GM23338 (cell line): ENCODE data around the gene TTLL3. TPM values are rescaled to one million over a fixed set of nuclear protein-coding genes. Genes with fewer than 3 reads are reported as not detected.

Experiments used
- ATAC-seq: fragments of 200-7000 bp; cut with Tn5 transposase; 3 replicates; pipeline ENCODE4 v1.9.1; 2020
- DNase-seq: peaks from one replicate; pipeline ENCODE4 v3.0.0-alpha.2; 2015; ENCODE audit warnings: low spot score
- H2AFZ ChIP-seq: fragments of 200-600 bp; sonication (generic); 2 replicates; pipeline ENCODE4 v1.8.0; 2016; ENCODE audit warnings: antibody characterized with exemption, mild to moderate bottlenecking, moderate library complexity
- H3F3A ChIP-seq: fragments of 200-600 bp; sonication (generic); replicated peaks from 2 replicates; pipeline ENCODE4 v1.8.0; 2017; ENCODE audit warnings: antibody characterized with exemption, mixed run types, low read depth
- H3K27ac ChIP-seq: fragments of 200-600 bp; sonication (generic); 2 replicates; pipeline ENCODE4 v1.6.1; 2016; ENCODE audit warnings: low read depth
- H3K27me3 ChIP-seq: fragments of 200-600 bp; sonication (generic); 2 replicates; pipeline ENCODE4 v1.8.0; 2016; ENCODE audit warnings: mild to moderate bottlenecking, mixed run types, moderate library complexity; ENCODE audit not compliant: insufficient read depth
- H3K36me3 ChIP-seq: fragments of 200-600 bp; sonication (generic); 2 replicates; pipeline ENCODE4 v1.8.0; 2016; ENCODE audit warnings: mild to moderate bottlenecking; ENCODE audit not compliant: insufficient read depth
- H3K4me1 ChIP-seq: fragments of 200-600 bp; sonication (generic); 2 replicates; pipeline ENCODE4 v1.8.0; 2016; ENCODE audit warnings: mild to moderate bottlenecking, moderate library complexity; ENCODE audit not compliant: insufficient read depth
- H3K4me2 ChIP-seq: fragments of 200-600 bp; sonication (generic); 2 replicates; pipeline ENCODE4 v1.7.1; 2017; ENCODE audit warnings: mixed run types
- H3K4me3 ChIP-seq: fragments of 200-600 bp; sonication (generic); 2 replicates; pipeline ENCODE4 v1.6.1; 2016; ENCODE audit warnings: mixed run types
- H3K79me2 ChIP-seq: fragments of 200-600 bp; sonication (generic); replicated peaks from 2 replicates; pipeline ENCODE4 v1.8.0; 2017; ENCODE audit warnings: mild to moderate bottlenecking; ENCODE audit not compliant: insufficient read depth
- H3K9me2 ChIP-seq: fragments of 200-600 bp; sonication (generic); 2 replicates; pipeline ENCODE4 v1.8.0; 2017; ENCODE audit not compliant: insufficient read depth
- H4K20me1 ChIP-seq: fragments of 200-600 bp; sonication (generic); replicated peaks from 2 replicates; pipeline ENCODE4 v1.8.0; 2017; ENCODE audit warnings: mild to moderate bottlenecking; ENCODE audit not compliant: insufficient read depth
- H3K27ac Mint-ChIP-seq: 2 replicates; pipeline ENCODE4 v1.8.0; 2020; ENCODE audit warnings: inconsistent platforms, mild to moderate bottlenecking, moderate library complexity, mixed read lengths
- H3K27me3 Mint-ChIP-seq: 3 replicates; pipeline ENCODE4 v1.8.0; 2022; ENCODE audit warnings: low read depth, mild to moderate bottlenecking, moderate library complexity, mixed read lengths, inconsistent platforms; ENCODE audit not compliant: insufficient read depth, poor library complexity
- H3K36me3 Mint-ChIP-seq: 3 replicates; pipeline ENCODE4 v1.8.0; 2021; ENCODE audit warnings: low read depth, mild to moderate bottlenecking, inconsistent platforms, moderate library complexity, mixed read lengths
- H3K4me1 Mint-ChIP-seq: 3 replicates; pipeline ENCODE4 v1.8.0; 2020; ENCODE audit warnings: mild to moderate bottlenecking, inconsistent platforms, mixed read lengths
- H3K4me3 Mint-ChIP-seq: 3 replicates; pipeline ENCODE4 v1.8.0; 2021; ENCODE audit warnings: moderate library complexity, mild to moderate bottlenecking, inconsistent platforms, mixed read lengths
- H3K9me3 Mint-ChIP-seq: 3 replicates; pipeline ENCODE4 v1.8.0; 2020; ENCODE audit warnings: moderate library complexity, mild to moderate bottlenecking, inconsistent platforms, mixed read lengths
- CREB1 ChIP-seq: fragments of 250-450 bp; sonication (Bioruptor Pico); IDR thresholded peaks from 2 replicates; pipeline ENCODE4 v1.5.0; 2020; ENCODE audit warnings: low read depth, mild to moderate bottlenecking, moderate library complexity
- CTCF ChIP-seq, 2 experiments: fragments of 200-600 bp in 1 of 2; sonication (generic) in 1 of 2; conservative IDR thresholded peaks; 2 replicates each; pipeline versions ENCODE4 v1.5.1 to v1.6.1; 2016 to 2017; ENCODE audit warnings: antibody characterized with exemption in 2 of 2, low read depth in 2 of 2, mild to moderate bottlenecking in 2 of 2, moderate library complexity in 1 of 2
- ETS1 ChIP-seq: IDR thresholded peaks from 2 replicates; pipeline ENCODE4 v1.6.1; 2016; ENCODE audit warnings: antibody characterized with exemption
- EZH2phosphoT487 ChIP-seq: fragments of 200-600 bp; sonication (generic); IDR thresholded peaks from one replicate; pipeline ENCODE4 v1.8.1; 2018; ENCODE audit warnings: antibody characterized with exemption; ENCODE audit not compliant: unreplicated experiment
- NANOG ChIP-seq: IDR thresholded peaks from 2 replicates; pipeline ENCODE4 v1.6.1; 2016; ENCODE audit warnings: antibody characterized with exemption, borderline replicate concordance
- STAT1 ChIP-seq: IDR thresholded peaks from one replicate; pipeline ENCODE4 v1.6.1; 2016; ENCODE audit warnings: antibody characterized with exemption; ENCODE audit not compliant: unreplicated experiment
- ZNF331 ChIP-seq: fragments of 250-450 bp; sonication (Bioruptor Pico); IDR thresholded peaks from 2 replicates; pipeline ENCODE4 v1.5.0; 2020; ENCODE audit warnings: low read depth, mild to moderate bottlenecking, moderate library complexity
- ZNF462 ChIP-seq: fragments of 250-450 bp; sonication (Bioruptor Pico); IDR thresholded peaks from 2 replicates; pipeline ENCODE4 v1.5.0; 2020; ENCODE audit warnings: mild to moderate bottlenecking, moderate library complexity
- polyA plus RNA-seq: library from polyadenylated mRNA; unstranded; fragments of >200 nt; fragmentation: Nextera tagmentation; extraction: Ambion mirVana; gene quantifications from 2 replicates; pipeline ENCODE4 v1.2.1, GENCODE V29; 2016
- total RNA-seq: library from RNA; depleted of rRNA; stranded (reverse); fragments of >200 nt; shearing (Covaris generic); gene quantifications from 2 replicates; pipeline ENCODE4 v1.2.3, GENCODE V29; 2014

TTLL3 gene
- total and polyA plus RNA-seq, 2 experiments from 2014 or later, result 3.7 to 5.3 TPM

GRCh38 chr3:9810846-9811245 lies 784 bp downstream of the TTLL3 start:
- Mint-ChIP-seq H3K4me1 (peaks cover 22% of the 10 kb centered on the region), H3K27ac (no peak overlapping the region), H3K9me3 (no peaks in the 10 kb centered on the region; the same call in 2 of the 3 replicates), H3K4me3 (peak overlapping the region; percentile 77), H3K36me3 (peaks cover 12% of the 10 kb centered on the region), H3K27me3 (peaks cover 13% of the 10 kb centered on the region)
- ATAC-seq (no peak), DNase-seq (no peak)
- TF ChIP-seq CTCF (conservative IDR thresholded peaks at IDR 0.05; ENCODE audit: low read depth in 2 of 2), result no peak
- no peak for TF ChIP-seq ZNF331
- no peak for TF ChIP-seq NANOG
- TF ChIP-seq EZH2phosphoT487, result no peak
- TF ChIP-seq CREB1 (CRISPR knock-in tag), result no peak
- TF ChIP-seq ZNF462 (CRISPR knock-in tag), result no peak
- TF ChIP-seq STAT1, result no peak
- TF ChIP-seq ETS1, result no peak
- Histone ChIP-seq H2AFZ (peak overlapping the region; percentile 97; the same call in 1 of the 2 replicates), H3K4me3 (peak overlapping the region; percentile 83), H3K79me2 (no peaks in the 10 kb centered on the region), H3F3A (peaks cover 22% of the 10 kb centered on the region), H3K4me2 (peak overlapping the region; percentile 96), H3K36me3 (no peaks in the 10 kb centered on the region), H4K20me1 (peaks cover 15% of the 10 kb centered on the region; the same call in 1 of the 2 replicates), H3K4me1 (peaks cover 7% of the 10 kb centered on the region; the same call in 1 of the 2 replicates), H3K27me3 (peaks cover 17% of the 10 kb centered on the region), H3K9me2 (no peaks in the 10 kb centered on the region), H3K27ac (no peak overlapping the region)
